HCT116 (cell line): ENCODE data around the gene TIAM1. TPM values are rescaled to one million over a fixed set of nuclear protein-coding genes. Genes with fewer than 3 reads are reported as not detected.

Experiments used
- ATAC-seq: fragments of 200-7000 bp; cut with Tn5 transposase; 2 replicates; pipeline ENCODE4 v1.9.1; 2020; ENCODE audit warnings: mild to moderate bottlenecking, moderate library complexity
- BruUV-seq: library from RNA; stranded (reverse); fragments of 400-500 nt; replicated peaks from 2 replicates; lab custom pipeline; 2021; lab: Mats Ljungman, UMichigan
- CTCF ChIA-PET: fragments of 300-600 bp; sonication (Branson Sonifier 250); formaldehyde crosslinking; loops from one replicate; lab custom pipeline; 2021; ENCODE audit warnings: antibody characterized with exemption; lab: Charles Lee
- POLR2A ChIA-PET: fragments of 300-600, 350-600 bp; sonication (Branson Sonifier 250); formaldehyde crosslinking; loops from one replicate; lab custom pipeline; 2021; ENCODE audit warnings: antibody characterized with exemption; lab: Charles Lee
- RAD21 ChIA-PET, 2 experiments: fragments of 300-600 bp; sonication (Branson Sonifier 250); formaldehyde crosslinking; loops; one replicate each; lab custom pipeline; 2023; ENCODE audit warnings: low total read pairs in 2 of 2; ENCODE audit not compliant: uncharacterized antibody in 2 of 2, unreplicated experiment in 2 of 2, low non-redundant PET in 1 of 2; lab: Charles Lee
- DNase-seq: peaks from one replicate; pipeline ENCODE4 v3.0.0-alpha.2; 2010; ENCODE audit warnings: low read depth, low spot score
- H2AFZ ChIP-seq: fragments of 200-600 bp; shearing (Covaris generic), sonication (generic); 2 replicates; pipeline ENCODE4 v1.6.1; 2017; ENCODE audit warnings: low read depth, mixed run types, mixed read lengths, antibody characterized with exemption, low read length; ENCODE audit not compliant: poor library complexity, severe bottlenecking
- H3K27ac ChIP-seq: 2 replicates; pipeline ENCODE4 v1.5.1; 2012; ENCODE audit warnings: low read depth, low read length
- H3K27me3 ChIP-seq: fragments of 200-600 bp; sonication (generic); 2 replicates; pipeline ENCODE4 v1.6.1; 2016; ENCODE audit warnings: mixed run types, low read length, mixed read lengths; ENCODE audit not compliant: insufficient read depth
- H3K36me3 ChIP-seq, 2 experiments: fragments of 200-500 bp in 1 of 2; fragments of 200-600 bp in 1 of 2; sonication (Bioruptor generic) in 1 of 2; sonication (generic) in 1 of 2; 2 replicates each; pipeline versions ENCODE4 v1.5.1 to v1.6.1; 2014 to 2016; ENCODE audit warnings: low read length in 2 of 2, inconsistent platforms in 1 of 2, mixed read lengths in 1 of 2, mixed run types in 1 of 2; ENCODE audit not compliant: insufficient read depth in 2 of 2, control insufficient read depth in 1 of 2
- H3K4me1 ChIP-seq, 2 experiments: fragments of 200-600 bp in 1 of 2; sonication (generic) in 1 of 2; 2 replicates each; pipeline versions ENCODE4 v1.5.1 to v1.6.1; 2012 to 2017; ENCODE audit warnings: low read length in 2 of 2, inconsistent platforms in 1 of 2, mild to moderate bottlenecking in 1 of 2, mixed read lengths in 1 of 2, mixed run types in 1 of 2, moderate library complexity in 1 of 2; ENCODE audit not compliant: insufficient read depth in 2 of 2, control insufficient read depth in 1 of 2
- H3K4me2 ChIP-seq: fragments of 200-600 bp; sonication (generic); 2 replicates; pipeline ENCODE4 v1.6.1; 2017; ENCODE audit warnings: mixed run types, low read length, mixed read lengths
- H3K4me3 ChIP-seq, 2 experiments: fragments of 200-600 bp in 1 of 2; sonication (generic) in 1 of 2; replicated peaks in 1 of 2; 2 replicates each; pipeline ENCODE4 v1.5.1; 2011 to 2016; ENCODE audit warnings: low read length in 2 of 2, control low read depth in 1 of 2, low read depth in 1 of 2, mild to moderate bottlenecking in 1 of 2, mixed read lengths in 1 of 2, mixed run types in 1 of 2
- H3K79me2 ChIP-seq: fragments of 200-600 bp; sonication (generic); 2 replicates; pipeline ENCODE4 v1.6.1; 2017; ENCODE audit warnings: mild to moderate bottlenecking, mixed run types, low read length, moderate library complexity, mixed read lengths; ENCODE audit not compliant: insufficient read depth
- H3K9ac ChIP-seq: fragments of 200-600 bp; sonication (generic); 2 replicates; pipeline ENCODE4 v1.6.1; 2016; ENCODE audit warnings: low read length, mixed read lengths
- H3K9me2 ChIP-seq: fragments of 200-600 bp; sonication (generic), shearing (Covaris generic); 2 replicates; pipeline ENCODE4 v1.6.1; 2017; ENCODE audit warnings: mixed run types, mild to moderate bottlenecking, moderate library complexity; ENCODE audit not compliant: insufficient read depth
- H3K9me3 ChIP-seq, 2 experiments: fragments of 200-500 bp in 1 of 2; fragments of 200-600 bp in 1 of 2; sonication (Bioruptor generic) in 1 of 2; sonication (generic) in 1 of 2; 2 replicates each; pipeline ENCODE4 v1.6.1; 2014 to 2017; ENCODE audit warnings: low read length in 2 of 2, mixed read lengths in 2 of 2, inconsistent platforms in 1 of 2, low read depth in 1 of 2, mild to moderate bottlenecking in 1 of 2, mixed run types in 1 of 2, moderate library complexity in 1 of 2; ENCODE audit not compliant: control insufficient read depth in 1 of 2, insufficient read depth in 1 of 2
- H4K20me1 ChIP-seq: fragments of 200-600 bp; sonication (generic), shearing (Covaris generic); 2 replicates; pipeline ENCODE4 v1.6.1; 2017; ENCODE audit warnings: mixed run types, mild to moderate bottlenecking, moderate library complexity; ENCODE audit not compliant: insufficient read depth
- CBX3 ChIP-seq: IDR thresholded peaks from 2 replicates; pipeline ENCODE4 v1.6.1; 2012; ENCODE audit warnings: low read depth
- FOSL1 ChIP-seq: IDR thresholded peaks from 2 replicates; pipeline ENCODE4 v1.6.1; 2012; ENCODE audit warnings: low read depth
- JUND ChIP-seq: IDR thresholded peaks from 2 replicates; pipeline ENCODE4 v1.6.1; 2012
- SP1 ChIP-seq: IDR thresholded peaks from 2 replicates; pipeline ENCODE4 v1.6.1; 2012; ENCODE audit warnings: low read depth
- intact Hi-C: fragments of 100-400 bp; cut with micrococcal nuclease; formaldehyde crosslinking; loops from 2 replicates; pipeline ENCODE4 v1.10.0; 2022
- total RNA-seq: library from RNA; stranded (reverse); gene quantifications from one replicate; pipeline ENCODE4 v1.2.1, GENCODE V29; 2021; ENCODE audit not compliant: unreplicated experiment
- TF ChIP-seq, protein P1 (sequence below): IDR thresholded peaks from 2 replicates; pipeline ENCODE4 v1.6.1; 2012; ENCODE audit warnings: low read depth
- TF ChIP-seq, protein P2 (sequence below): IDR thresholded peaks from 2 replicates; pipeline ENCODE4 v1.6.1; 2012

The TIAM1 gene
- total RNA-seq, 1 experiment from 2014 or later, result 47.8 TPM

DNA sequence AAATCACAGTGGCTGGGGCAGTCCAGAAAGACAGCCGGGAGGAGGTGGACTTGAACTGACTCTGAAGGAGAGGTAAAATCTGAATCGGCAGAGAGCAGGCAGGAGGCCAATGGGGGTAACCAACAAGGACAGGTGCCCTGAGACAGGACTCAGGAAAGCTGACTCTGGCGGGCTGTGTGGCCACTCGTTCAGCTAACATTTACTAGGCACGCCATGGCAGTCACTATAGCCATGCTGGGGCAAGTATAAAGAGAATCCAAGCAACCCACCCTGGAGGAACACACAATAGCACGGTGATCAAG lies 7.4 kb downstream of the TIAM1 start (continued):
- TF ChIP-seq, protein P1, sequence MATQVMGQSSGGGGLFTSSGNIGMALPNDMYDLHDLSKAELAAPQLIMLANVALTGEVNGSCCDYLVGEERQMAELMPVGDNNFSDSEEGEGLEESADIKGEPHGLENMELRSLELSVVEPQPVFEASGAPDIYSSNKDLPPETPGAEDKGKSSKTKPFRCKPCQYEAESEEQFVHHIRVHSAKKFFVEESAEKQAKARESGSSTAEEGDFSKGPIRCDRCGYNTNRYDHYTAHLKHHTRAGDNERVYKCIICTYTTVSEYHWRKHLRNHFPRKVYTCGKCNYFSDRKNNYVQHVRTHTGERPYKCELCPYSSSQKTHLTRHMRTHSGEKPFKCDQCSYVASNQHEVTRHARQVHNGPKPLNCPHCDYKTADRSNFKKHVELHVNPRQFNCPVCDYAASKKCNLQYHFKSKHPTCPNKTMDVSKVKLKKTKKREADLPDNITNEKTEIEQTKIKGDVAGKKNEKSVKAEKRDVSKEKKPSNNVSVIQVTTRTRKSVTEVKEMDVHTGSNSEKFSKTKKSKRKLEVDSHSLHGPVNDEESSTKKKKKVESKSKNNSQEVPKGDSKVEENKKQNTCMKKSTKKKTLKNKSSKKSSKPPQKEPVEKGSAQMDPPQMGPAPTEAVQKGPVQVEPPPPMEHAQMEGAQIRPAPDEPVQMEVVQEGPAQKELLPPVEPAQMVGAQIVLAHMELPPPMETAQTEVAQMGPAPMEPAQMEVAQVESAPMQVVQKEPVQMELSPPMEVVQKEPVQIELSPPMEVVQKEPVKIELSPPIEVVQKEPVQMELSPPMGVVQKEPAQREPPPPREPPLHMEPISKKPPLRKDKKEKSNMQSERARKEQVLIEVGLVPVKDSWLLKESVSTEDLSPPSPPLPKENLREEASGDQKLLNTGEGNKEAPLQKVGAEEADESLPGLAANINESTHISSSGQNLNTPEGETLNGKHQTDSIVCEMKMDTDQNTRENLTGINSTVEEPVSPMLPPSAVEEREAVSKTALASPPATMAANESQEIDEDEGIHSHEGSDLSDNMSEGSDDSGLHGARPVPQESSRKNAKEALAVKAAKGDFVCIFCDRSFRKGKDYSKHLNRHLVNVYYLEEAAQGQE, result no peak

- Histone ChIP-seq H3K4me2 (peak overlapping the region; percentile 66), H3K27ac (peak overlapping the region; percentile 58), H3K9ac (peak overlapping the region; percentile 32), H3K36me3 (no peaks in the 10 kb centered on the region), H2AFZ (no peak overlapping the region), H3K9me2 (no peaks in the 10 kb centered on the region), H3K27me3 (no peaks in the 10 kb centered on the region), H3K4me1 (peaks cover 27 to 33% of the 10 kb centered on the region in 2 experiments), H3K79me2 (0 out of 2 replicates have a peak, but pooled peaks cover 7% of the 10 kb centered on the region), H3K4me3 (no peak overlapping the region), H4K20me1 (no peaks in the 10 kb centered on the region), H3K9me3 (no peaks in the 10 kb centered on the region)
- TF ChIP-seq SP1 (peak; percentile 45; the same call in 1 of the 2 replicates), FOSL1 (peak; percentile 86), JUND (peak; percentile 80), CBX3 (0 out of 2 replicates have a peak, but pooled peaks have one; percentile 4)
- TF ChIP-seq, protein P1, result no peak
- TF ChIP-seq, protein P2, sequence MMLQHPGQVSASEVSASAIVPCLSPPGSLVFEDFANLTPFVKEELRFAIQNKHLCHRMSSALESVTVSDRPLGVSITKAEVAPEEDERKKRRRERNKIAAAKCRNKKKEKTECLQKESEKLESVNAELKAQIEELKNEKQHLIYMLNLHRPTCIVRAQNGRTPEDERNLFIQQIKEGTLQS, result 0 out of 2 replicates have a peak, but pooled peaks have one; percentile 40
- ChIA-PET POLR2A (interaction anchor here (1.1 kb wide), 1 partner anchor 18 kb away, joined by 4 read pairs; no protein-coding TSS in a partner anchor), CTCF (interaction anchor here (0.8 kb wide), 1 partner anchor 11 kb away, joined by 4 read pairs; no protein-coding TSS in a partner anchor), RAD21 (no interaction called here)
- intact Hi-C loops, result no loop called here
- no TSS peak for BruUV-seq
- DNase-seq, result no peak
- ATAC-seq, result peak; percentile 87
These were observed 7.9 kb downstream of the TIAM1 start for GRCh38 chr21:31335957-31336738.
